ENCODE results near the gene VILL. TPM values are rescaled to one million over a fixed set of nuclear protein-coding genes. Genes with fewer than 3 reads are reported as not detected.

The VILL gene
- total RNA-seq, 1 donor from 2014 or later, result 1.7 TPM

- Mint-ChIP-seq H3K36me3 (ENCODE audit: low read depth) (no peaks in the 10 kb centered on the region), H3K4me3 (ENCODE audit: unreplicated experiment) (no peak overlapping the region), H3K27me3 (ENCODE audit: low read depth) (no peaks in the 10 kb centered on the region), H3K27ac (ENCODE audit: unreplicated experiment) (peak overlapping the region; percentile 71), H3K4me1 (ENCODE audit: low read depth) (peaks cover 81% of the 10 kb centered on the region), H3K9me3 (ENCODE audit: low read depth) (no peaks in the 10 kb centered on the region)
- DNase-seq (ENCODE audit: low spot score), result no peak
- no peak for TF ChIP-seq CTCF (IDR thresholded peaks at IDR 0.05)
Observed at GRCh38 chr3:37944391-37944842, 46.2 kb upstream of the VILL start.

- no peak for DNase-seq (ENCODE audit: low spot score)
- Mint-ChIP-seq H3K4me3 (ENCODE audit: unreplicated experiment) (no peak overlapping the region), H3K9me3 (ENCODE audit: low read depth) (no peaks in the 10 kb centered on the region), H3K4me1 (ENCODE audit: low read depth) (peaks cover 82% of the 10 kb centered on the region), H3K36me3 (ENCODE audit: low read depth) (no peaks in the 10 kb centered on the region), H3K27me3 (ENCODE audit: low read depth) (no peaks in the 10 kb centered on the region), H3K27ac (ENCODE audit: unreplicated experiment) (peak overlapping the region; percentile 75)
- no peak for TF ChIP-seq CTCF (IDR thresholded peaks at IDR 0.05)
Observed at GRCh38 chr3:37945156-37945806, 45.3 kb upstream of the VILL start.

GRCh38 chr3:37945807-37946530 lies 44.6 kb upstream of the VILL start:
- no peaks in the 10 kb centered on the region for H3K27me3 Mint-ChIP-seq (ENCODE audit: low read depth)
- no peak for TF ChIP-seq CTCF (IDR thresholded peaks at IDR 0.05)
- H3K27ac Mint-ChIP-seq (ENCODE audit: unreplicated experiment), result peak overlapping the region; percentile 75
- H3K9me3 Mint-ChIP-seq (ENCODE audit: low read depth), result no peaks in the 10 kb centered on the region
- H3K36me3 Mint-ChIP-seq (ENCODE audit: low read depth), result no peaks in the 10 kb centered on the region
- no peak overlapping the region for H3K4me3 Mint-ChIP-seq (ENCODE audit: unreplicated experiment)
- peaks cover 84% of the 10 kb centered on the region for H3K4me1 Mint-ChIP-seq (ENCODE audit: low read depth)
- no peak for DNase-seq (ENCODE audit: low spot score)

- no peaks in the 10 kb centered on the region for H3K9me3 Mint-ChIP-seq (ENCODE audit: low read depth)
- H3K4me3 Mint-ChIP-seq (ENCODE audit: unreplicated experiment), result no peak overlapping the region
- DNase-seq (ENCODE audit: low spot score), result no peak
- H3K27ac Mint-ChIP-seq (ENCODE audit: unreplicated experiment), result peak overlapping the region; percentile 75
- no peak for TF ChIP-seq CTCF (IDR thresholded peaks at IDR 0.05)
- H3K27me3 Mint-ChIP-seq (ENCODE audit: low read depth), result no peaks in the 10 kb centered on the region
- no peaks in the 10 kb centered on the region for H3K36me3 Mint-ChIP-seq (ENCODE audit: low read depth)
- H3K4me1 Mint-ChIP-seq (ENCODE audit: low read depth), result peaks cover 81% of the 10 kb centered on the region
Observed at GRCh38 chr3:37946531-37946889, 44.1 kb upstream of the VILL start.

GRCh38 chr3:37949866-37950265 lies 40.7 kb upstream of the VILL start:
- Mint-ChIP-seq H3K4me3 (ENCODE audit: unreplicated experiment) (no peak overlapping the region), H3K27me3 (ENCODE audit: low read depth) (no peaks in the 10 kb centered on the region), H3K27ac (ENCODE audit: unreplicated experiment) (peak overlapping the region; percentile 70), H3K9me3 (ENCODE audit: low read depth) (peaks cover 5% of the 10 kb centered on the region), H3K36me3 (ENCODE audit: low read depth) (peaks cover 5% of the 10 kb centered on the region), H3K4me1 (ENCODE audit: low read depth) (peaks cover 57% of the 10 kb centered on the region)
- TF ChIP-seq CTCF (IDR thresholded peaks at IDR 0.05), result no peak
- no peak for DNase-seq (ENCODE audit: low spot score)
